Panc1 (cell line): Measurements from ENCODE around the gene OVOL1.

Source experiments
- CTCF ChIP-seq: fragments of 450-650 bp; IDR thresholded peaks from 2 replicates; pipeline ENCODE4 v1.5.1; 2017; ENCODE audit warnings: mild to moderate bottlenecking
- POLR2AphosphoS5 ChIP-seq: IDR thresholded peaks from 2 replicates; pipeline ENCODE4 v1.6.1; 2012; ENCODE audit warnings: mild to moderate bottlenecking, low read depth, low read length, moderate library complexity

GRCh38 chr11:65821107-65821506, 34.2 kb downstream of the OVOL1 start:
- no peak for TF ChIP-seq CTCF
- no peak for TF ChIP-seq POLR2AphosphoS5
